ENCODE measurements around the gene COL23A1. TPM values are rescaled to one million over a fixed set of nuclear protein-coding genes. Genes with fewer than 3 reads are reported as not detected.
A peak's percentile ranks its signal among the peaks of the same experiment; 100 is the strongest.

COL23A1 gene
- total RNA-seq, 1 experiment from 2014 or later: 0.18 TPM

DNA sequence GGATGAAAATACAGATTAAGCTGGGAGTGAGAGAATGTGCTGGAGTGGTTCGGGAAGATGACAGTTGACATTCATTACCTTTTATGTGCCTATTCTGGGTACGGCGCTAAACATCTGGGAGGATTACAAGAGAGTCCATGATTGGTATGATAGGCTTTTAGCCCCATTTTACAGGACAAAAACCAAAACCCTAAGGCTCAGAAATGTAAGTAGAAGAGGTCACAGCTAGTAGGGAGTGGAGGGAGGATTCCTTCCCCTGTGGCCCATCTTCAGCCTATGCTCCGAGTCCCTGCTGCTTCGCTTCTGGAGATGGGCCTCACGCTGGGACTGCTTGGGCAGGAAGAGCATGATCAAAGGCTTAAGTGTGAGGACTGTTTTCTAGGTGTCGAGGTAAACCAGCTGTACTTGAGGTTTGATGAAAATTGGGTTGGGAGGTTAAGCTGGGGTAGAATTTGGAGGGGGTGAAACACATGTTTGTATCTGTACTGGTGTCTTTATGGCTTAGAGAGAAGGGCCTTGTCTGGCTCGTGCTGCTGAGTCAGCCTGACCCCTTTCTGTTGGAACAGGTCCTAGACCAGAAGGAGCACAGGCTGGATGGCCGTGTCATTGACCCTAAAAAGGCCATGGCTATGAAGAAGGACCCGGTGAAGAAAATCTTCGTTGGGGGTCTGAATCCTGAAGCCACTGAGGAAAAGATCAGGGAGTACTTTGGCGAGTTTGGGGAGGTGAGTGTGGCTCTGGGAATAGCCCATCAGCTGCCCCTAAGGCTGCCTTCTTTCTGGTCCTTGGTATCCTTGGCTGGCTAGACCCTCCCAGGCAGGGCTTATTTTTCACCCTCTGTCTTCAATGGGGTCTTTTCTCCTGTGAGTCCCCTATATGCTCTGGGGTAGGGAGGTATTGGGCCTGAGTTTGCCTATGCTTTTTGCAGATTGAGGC lies 383.8 kb downstream of the COL23A1 start:
- Histone ChIP-seq H3K4me3 (ENCODE audit: low read depth, low read length) (peak overlapping the region; percentile 93), H3K27me3 (replicated peaks; ENCODE audit: control insufficient read depth, insufficient read depth, low read length) (no peaks in the 10 kb centered on the region), H3K4me1 (peaks cover 9% of the 10 kb centered on the region; the same call in 1 of the 2 replicates), H3K36me3 (ENCODE audit: control insufficient read depth, insufficient read depth, low read length) (peaks cover 18% of the 10 kb centered on the region), H3K9me3 (no peaks in the 10 kb centered on the region)
- H3K27me3 Mint-ChIP-seq (ENCODE audit: insufficient read depth, unreplicated experiment): peaks cover 2% of the 10 kb centered on the region
- peaks cover 18% of the 10 kb centered on the region for H3K4me1 Mint-ChIP-seq (ENCODE audit: low read depth, unreplicated experiment)
- H3K9me3 Mint-ChIP-seq (ENCODE audit: unreplicated experiment): no peaks in the 10 kb centered on the region
- BruUV-seq (replicated peaks): TSS peak; percentile 43
- intact Hi-C loops (cut with micrococcal nuclease; ENCODE audit: unreplicated experiment): no loop called here
- TF ChIP-seq, protein P1, sequence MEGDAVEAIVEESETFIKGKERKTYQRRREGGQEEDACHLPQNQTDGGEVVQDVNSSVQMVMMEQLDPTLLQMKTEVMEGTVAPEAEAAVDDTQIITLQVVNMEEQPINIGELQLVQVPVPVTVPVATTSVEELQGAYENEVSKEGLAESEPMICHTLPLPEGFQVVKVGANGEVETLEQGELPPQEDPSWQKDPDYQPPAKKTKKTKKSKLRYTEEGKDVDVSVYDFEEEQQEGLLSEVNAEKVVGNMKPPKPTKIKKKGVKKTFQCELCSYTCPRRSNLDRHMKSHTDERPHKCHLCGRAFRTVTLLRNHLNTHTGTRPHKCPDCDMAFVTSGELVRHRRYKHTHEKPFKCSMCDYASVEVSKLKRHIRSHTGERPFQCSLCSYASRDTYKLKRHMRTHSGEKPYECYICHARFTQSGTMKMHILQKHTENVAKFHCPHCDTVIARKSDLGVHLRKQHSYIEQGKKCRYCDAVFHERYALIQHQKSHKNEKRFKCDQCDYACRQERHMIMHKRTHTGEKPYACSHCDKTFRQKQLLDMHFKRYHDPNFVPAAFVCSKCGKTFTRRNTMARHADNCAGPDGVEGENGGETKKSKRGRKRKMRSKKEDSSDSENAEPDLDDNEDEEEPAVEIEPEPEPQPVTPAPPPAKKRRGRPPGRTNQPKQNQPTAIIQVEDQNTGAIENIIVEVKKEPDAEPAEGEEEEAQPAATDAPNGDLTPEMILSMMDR (IDR thresholded peaks at IDR 0.05; ENCODE audit: insufficient read depth in 1 of 2, low read depth in 1 of 2, low read length in 1 of 2, severe bottlenecking in 1 of 2, unreplicated experiment in 1 of 2): no peak
- H3K27ac Mint-ChIP-seq (ENCODE audit: unreplicated experiment): peak overlapping the region; percentile 84
- peaks cover 73% of the 10 kb centered on the region for H3K36me3 Mint-ChIP-seq (ENCODE audit: insufficient read depth, unreplicated experiment)
- CTCF ChIA-PET: interaction anchor here (0.7 kb wide), 1 partner anchor 761 kb away, joined by 4 read pairs; no protein-coding TSS in a partner anchor
- no peak for DNase-seq
- POLR2A ChIA-PET: no interaction called here
- peak overlapping the region; percentile 86 for H3K4me3 Mint-ChIP-seq (ENCODE audit: unreplicated experiment)

DNA sequence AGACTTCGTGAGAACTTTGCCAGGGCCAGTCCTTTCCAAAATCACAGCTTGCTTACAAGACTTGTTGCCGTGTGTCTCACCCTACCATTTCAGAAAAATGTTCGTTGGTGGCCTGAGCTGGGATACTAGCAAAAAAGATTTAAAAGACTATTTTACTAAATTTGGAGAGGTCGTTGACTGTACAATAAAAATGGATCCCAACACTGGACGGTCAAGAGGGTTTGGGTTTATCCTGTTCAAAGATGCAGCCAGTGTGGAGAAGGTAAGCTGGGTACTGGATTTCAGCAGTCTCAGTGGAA lies 384.5 kb downstream of the COL23A1 start:
- CTCF ChIA-PET: no interaction called here
- H3K4me1 ChIP-seq: peaks cover 9% of the 10 kb centered on the region; the same call in 1 of the 2 replicates

More for the DNA sequence above, 384.5 kb downstream of the COL23A1 start:
- H3K27ac Mint-ChIP-seq (ENCODE audit: unreplicated experiment): peak overlapping the region; percentile 84
- POLR2A ChIA-PET: no interaction called here
- H3K27me3 Mint-ChIP-seq (ENCODE audit: insufficient read depth, unreplicated experiment): peaks cover 2% of the 10 kb centered on the region
- H3K4me3 Mint-ChIP-seq (ENCODE audit: unreplicated experiment): peak overlapping the region; percentile 86
- Histone ChIP-seq H3K36me3 (ENCODE audit: control insufficient read depth, insufficient read depth, low read length) (peaks cover 18% of the 10 kb centered on the region), H3K27me3 (replicated peaks; ENCODE audit: control insufficient read depth, insufficient read depth, low read length) (no peaks in the 10 kb centered on the region), H3K9me3 (no peaks in the 10 kb centered on the region), H3K4me3 (ENCODE audit: low read depth, low read length) (peak overlapping the region; percentile 93)
- intact Hi-C loops (cut with micrococcal nuclease; ENCODE audit: unreplicated experiment): no loop called here
- no peaks in the 10 kb centered on the region for H3K9me3 Mint-ChIP-seq (ENCODE audit: unreplicated experiment)
- BruUV-seq (replicated peaks): no TSS peak
- TF ChIP-seq, protein P1 (IDR thresholded peaks at IDR 0.05; ENCODE audit: insufficient read depth in 1 of 2, low read depth in 1 of 2, low read length in 1 of 2, severe bottlenecking in 1 of 2, unreplicated experiment in 1 of 2): no peak
- peaks cover 66% of the 10 kb centered on the region for H3K36me3 Mint-ChIP-seq (ENCODE audit: insufficient read depth, unreplicated experiment)
- DNase-seq: no peak
- H3K4me1 Mint-ChIP-seq (ENCODE audit: low read depth, unreplicated experiment): peaks cover 18% of the 10 kb centered on the region

All from Caco-2 (cell line).